ENCODE measurements around the gene KIF13A.
"Not testable (repeated sequence)": the region's sequence is repeated elsewhere in the genome, so short reads cannot be mapped to it uniquely, and the experiment has no call there.

Gene KIF13A

GRCh38 chr6:17998442-17998841 lies 11.0 kb upstream of the KIF13A start:
- DNase-seq (ENCODE audit: low spot score), result no peak

- DNase-seq (ENCODE audit: low spot score), result no peak
Measured at GRCh38 chr6:17998003-17998402, 10.6 kb upstream of the KIF13A start.

GRCh38 chr6:17995414-17995813 lies 8.0 kb upstream of the KIF13A start:
- no peak for DNase-seq (ENCODE audit: low spot score)

- DNase-seq (ENCODE audit: low spot score), result no peak
Measured at GRCh38 chr6:17994019-17994418, 6.6 kb upstream of the KIF13A start.

- DNase-seq (ENCODE audit: low spot score), result no peak
Measured at GRCh38 chr6:17988422-17988944, 1.0 kb upstream of the KIF13A start.

- peak; percentile 56 for DNase-seq (ENCODE audit: low spot score)
Measured at GRCh38 chr6:17987697-17988421, 424 bp upstream of the KIF13A start.

- DNase-seq (ENCODE audit: low spot score), result peak; percentile 55
Measured at GRCh38 chr6:17986656-17987446, 584 bp downstream of the KIF13A start.

- no peak for DNase-seq (ENCODE audit: low spot score)
Measured at GRCh38 chr6:17985934-17986655, 1.3 kb downstream of the KIF13A start.

- DNase-seq (ENCODE audit: low spot score), result no peak
Measured at GRCh38 chr6:17984812-17985670, 2.4 kb downstream of the KIF13A start.

GRCh38 chr6:17984399-17984798 lies 3.0 kb downstream of the KIF13A start:
- DNase-seq (ENCODE audit: low spot score), result no peak

GRCh38 chr6:17983730-17984129 lies 3.7 kb downstream of the KIF13A start:
- no peak for DNase-seq (ENCODE audit: low spot score)

- DNase-seq (ENCODE audit: low spot score), result no peak
Measured at GRCh38 chr6:17980329-17980728, 7.1 kb downstream of the KIF13A start.

- no peak for DNase-seq (ENCODE audit: low spot score)
Measured at GRCh38 chr6:17979479-17979878, 8.0 kb downstream of the KIF13A start.

GRCh38 chr6:17976258-17976657 lies 11.2 kb downstream of the KIF13A start:
- not testable (repeated sequence) for DNase-seq (ENCODE audit: low spot score)

GRCh38 chr6:17974570-17975368 lies 12.7 kb downstream of the KIF13A start:
- DNase-seq (ENCODE audit: low spot score), result no peak

- DNase-seq (ENCODE audit: low spot score), result no peak
Measured at GRCh38 chr6:17972978-17973622, 14.3 kb downstream of the KIF13A start.

GRCh38 chr6:17972074-17972952 lies 15.1 kb downstream of the KIF13A start:
- DNase-seq (ENCODE audit: low spot score), result no peak

- DNase-seq (ENCODE audit: low spot score), result no peak
Measured at GRCh38 chr6:17971128-17972073, 16.0 kb downstream of the KIF13A start.
